Endothelial cell of umbilical vein (primary cell): ENCODE measurements around the gene TSPAN17. TPM values are rescaled to one million over a fixed set of nuclear protein-coding genes. Genes with fewer than 3 reads are reported as not detected.

ENCODE experiments used
- BruUV-seq: library from RNA; stranded (reverse); fragments of 400-500 nt; replicated peaks from 2 replicates; lab custom pipeline; 2021; lab: Mats Ljungman, UMichigan
- CTCF ChIA-PET: fragments of 300-600, 350-600 bp; sonication (Branson Sonifier 250); formaldehyde crosslinking; loops from one replicate; lab custom pipeline; 2021; ENCODE audit warnings: antibody characterized with exemption, inconsistent platforms; lab: Charles Lee
- POLR2A ChIA-PET: fragments of 300-600, 350-600 bp; sonication (Branson Sonifier 250); formaldehyde crosslinking; loops from one replicate; lab custom pipeline; 2021; ENCODE audit warnings: antibody characterized with exemption, inconsistent platforms; lab: Charles Lee
- DNase-seq: peaks from one replicate; pipeline ENCODE4 v3.0.0-alpha.2; 2011; ENCODE audit warnings: low read depth, low spot score
- FAIRE-seq: peaks from 2 replicates; lab custom pipeline; 2011; peaks lifted over from hg19 to GRCh38; lab: Jason Lieb, UNC
- H2AFZ ChIP-seq: 2 replicates; pipeline ENCODE4 v1.6.0; 2012; ENCODE audit warnings: low read depth, low read length, control low read depth, inconsistent platforms
- H3K27ac ChIP-seq: 2 replicates; pipeline ENCODE4 v1.5.1; 2011; ENCODE audit warnings: low read depth, mild to moderate bottlenecking, control low read depth, low read length, moderate library complexity; ENCODE audit not compliant: insufficient read depth
- H3K27me3 ChIP-seq, 2 experiments: 2 replicates each; pipeline versions ENCODE4 v1.6.0 to v1.6.1; 2011; ENCODE audit warnings: low read length in 2 of 2, mixed read lengths in 1 of 2; ENCODE audit not compliant: control insufficient read depth in 2 of 2, insufficient read depth in 2 of 2
- H3K36me3 ChIP-seq, 2 experiments: 2 replicates in 1 of 2; 3 replicates in 1 of 2; pipeline ENCODE4 v1.5.1; 2011; ENCODE audit warnings: low read length in 2 of 2, mild to moderate bottlenecking in 1 of 2, moderate library complexity in 1 of 2; ENCODE audit not compliant: control insufficient read depth in 2 of 2, insufficient read depth in 2 of 2; ENCODE audit errors: extremely low read depth in 1 of 2
- H3K4me1 ChIP-seq: 3 replicates; pipeline ENCODE4 v1.5.1; 2011; ENCODE audit warnings: mild to moderate bottlenecking, low read length; ENCODE audit not compliant: control insufficient read depth, insufficient read depth; ENCODE audit errors: extremely low read depth
- H3K4me2 ChIP-seq: 2 replicates; pipeline ENCODE4 v1.6.1; 2011; ENCODE audit warnings: low read length, control low read depth, mixed read lengths; ENCODE audit not compliant: insufficient read depth
- H3K4me3 ChIP-seq, 3 experiments: fragments of 200-600 bp in 1 of 3; sonication (generic), shearing (Covaris generic) in 1 of 3; replicated peaks in 1 of 3; 2 replicates each; pipeline ENCODE4 v1.5.1; 2011 to 2016; ENCODE audit warnings: control low read depth in 3 of 3, low read length in 3 of 3, mild to moderate bottlenecking in 2 of 3, inconsistent platforms in 1 of 3, low read depth in 1 of 3, moderate library complexity in 1 of 3; ENCODE audit not compliant: insufficient read depth in 1 of 3
- H3K79me2 ChIP-seq: 2 replicates; pipeline ENCODE4 v1.6.0; 2012; ENCODE audit warnings: low read length, inconsistent platforms; ENCODE audit not compliant: control insufficient read depth, insufficient read depth
- H3K9ac ChIP-seq: replicated peaks from 2 replicates; pipeline ENCODE3; 2011; ENCODE audit warnings: low read length, control low read depth; ENCODE audit not compliant: insufficient read depth; ENCODE audit errors: extremely low read depth
- H3K9me1 ChIP-seq: replicated peaks from 3 replicates; pipeline ENCODE4 v1.6.0; 2011; ENCODE audit warnings: mild to moderate bottlenecking, low read length; ENCODE audit not compliant: control insufficient read depth, insufficient read depth; ENCODE audit errors: extremely low read depth
- H3K9me3 ChIP-seq: replicated peaks from 2 replicates; pipeline ENCODE4 v1.5.1; 2012; ENCODE audit warnings: low read length, inconsistent platforms; ENCODE audit not compliant: control insufficient read depth, insufficient read depth
- H4K20me1 ChIP-seq: replicated peaks from 2 replicates; pipeline ENCODE3; 2011; ENCODE audit warnings: mild to moderate bottlenecking, low read length; ENCODE audit not compliant: control insufficient read depth, insufficient read depth; ENCODE audit errors: extremely low read depth
- MAX ChIP-seq: IDR thresholded peaks from 2 replicates; pipeline ENCODE4 v1.6.1; 2011; ENCODE audit not compliant: insufficient read depth, insufficient read length
- POLR2AphosphoS5 ChIP-seq: IDR thresholded peaks from 2 replicates; pipeline ENCODE4 v1.6.1; 2012; ENCODE audit warnings: low read depth, mild to moderate bottlenecking, control low read depth, low read length, moderate library complexity; ENCODE audit not compliant: insufficient read depth
- dilution Hi-C: fragments of 300-500 bp; cut with MboI; formaldehyde crosslinking; loops from one replicate; pipeline ENCODE4 v1.15.0; 2019; ENCODE audit warnings: low sequenced_read_pairs; ENCODE audit not compliant: extremely low pct_ligation_motif_present
- intact Hi-C: fragments of 100-400 bp; cut with micrococcal nuclease; formaldehyde crosslinking; loops from one replicate; pipeline ENCODE4 v1.10.0; 2022
- polyA plus RNA-seq, 4 experiments: library from polyadenylated mRNA; depleted of rRNA in 3 of 4; stranded (reverse) in 3 of 4; unstranded in 1 of 4; fragments of >200 nt; gene quantifications; 2 replicates each; pipeline versions ENCODE4 v1.2.1 to v1.2.3, GENCODE V29; 2011 to 2012; ENCODE audit warnings: missing spikeins in 1 of 4
- total RNA-seq: library from RNA; stranded (reverse); gene quantifications from 2 replicates; pipeline ENCODE4 v1.2.3, GENCODE V29; 2021

The TSPAN17 gene
- total and polyA plus RNA-seq, 2 donors (not counting 3 experiments of a cell fraction or from before 2014, with no cell fraction given) = 55.9 to 73.3 TPM

- DNase-seq (no peak), FAIRE-seq (no peak)
- Histone ChIP-seq H3K9me1 (no peaks in the 10 kb centered on the region), H3K4me3 (no peak overlapping the region), H3K4me2 (no peak overlapping the region), H3K9ac (no peak overlapping the region), H2AFZ (no peak overlapping the region), H3K79me2 (no peaks in the 10 kb centered on the region), H3K27ac (no peak overlapping the region), H4K20me1 (no peaks in the 10 kb centered on the region), H3K9me3 (no peaks in the 10 kb centered on the region), H3K27me3 (no peaks in the 10 kb centered on the region), H3K36me3 (no peaks in the 10 kb centered on the region), H3K4me1 (no peaks in the 10 kb centered on the region)
- ChIA-PET CTCF (interaction anchor here (0.6 to 1.4 kb wide), 3 partner anchors 9 to 238 kb away, joined by 3 read pairs; no protein-coding TSS in a partner anchor), POLR2A (interaction anchor here (1.2 kb wide), 1 partner anchor 12 kb away, joined by 3 read pairs; no protein-coding TSS in a partner anchor)
- intact Hi-C loops (no loop called here), dilution Hi-C loops (no loop called here)
- no TSS peak for BruUV-seq
- no peak for TF ChIP-seq MAX
Observed at GRCh38 chr5:176606032-176606431, 41.3 kb upstream of the TSPAN17 start.

GRCh38 chr5:176606875-176607274, 40.4 kb upstream of the TSPAN17 start:
- Histone ChIP-seq H3K36me3 (no peaks in the 10 kb centered on the region), H3K27me3 (no peaks in the 10 kb centered on the region), H3K9me1 (no peaks in the 10 kb centered on the region), H4K20me1 (no peaks in the 10 kb centered on the region), H3K79me2 (no peaks in the 10 kb centered on the region), H3K9ac (no peak overlapping the region), H3K27ac (no peak overlapping the region), H3K4me3 (no peak overlapping the region), H3K4me2 (no peak overlapping the region), H2AFZ (no peak overlapping the region), H3K4me1 (peaks cover 2% of the 10 kb centered on the region), H3K9me3 (no peaks in the 10 kb centered on the region)
- dilution Hi-C loops (no loop called here), intact Hi-C loops (no loop called here)
- FAIRE-seq (no peak), DNase-seq (no peak)
- BruUV-seq = no TSS peak
- no peak for TF ChIP-seq POLR2AphosphoS5
- ChIA-PET POLR2A (no interaction called here), CTCF (interaction anchor here (1.3 to 1.4 kb wide), 2 partner anchors 10 to 239 kb away, joined by 3 read pairs; no protein-coding TSS in a partner anchor)
